ENCODE data around the gene BET1L.
A peak's percentile ranks its signal among the peaks of the same experiment; 100 is the strongest.
"Not testable (repeated sequence)": the region's sequence is repeated elsewhere in the genome, so short reads cannot be mapped to it uniquely, and the experiment has no call there.

Gene BET1L, protein sequence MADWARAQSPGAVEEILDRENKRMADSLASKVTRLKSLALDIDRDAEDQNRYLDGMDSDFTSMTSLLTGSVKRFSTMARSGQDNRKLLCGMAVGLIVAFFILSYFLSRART
- long read RNA-seq, donor 1, transcript BET1L-203 (4 exons, 2,819 nt), result major isoform, 20 of 21 reads
- long read RNA-seq, donor 1, partial matches to known transcripts, result 0 of 21 reads
- long read RNA-seq, donor 1, other reads (novel, unspliced or antisense), result 0 of 21 reads
- long read RNA-seq, donor 2, transcript BET1L-203 (4 exons, 2,819 nt), result major isoform, 16 of 19 reads
- long read RNA-seq, donor 2, partial matches to known transcripts, result 0 of 19 reads
- long read RNA-seq, donor 2, other reads (novel, unspliced or antisense), result 0 of 19 reads
- long read RNA-seq, donor 3, partial matches to known transcripts, result 0 of 6 reads
- long read RNA-seq, donor 3, other reads (novel, unspliced or antisense), result 0 of 6 reads
- long read RNA-seq, donor 4, transcript BET1L-203 (4 exons, 2,819 nt), result major isoform, 15 of 16 reads
- long read RNA-seq, donor 4, partial matches to known transcripts, result 0 of 16 reads
- long read RNA-seq, donor 4, other reads (novel, unspliced or antisense), result 0 of 16 reads
- long read RNA-seq, donor 5, transcript BET1L-203 (4 exons, 2,819 nt), result major isoform, 16 of 17 reads
- long read RNA-seq, donor 5, partial matches to known transcripts, result 0 of 17 reads
- long read RNA-seq, donor 5, other reads (novel, unspliced or antisense), result 0 of 17 reads
- long read RNA-seq, donor 6, transcript BET1L-203 (4 exons, 2,819 nt), result major isoform, 15 of 16 reads
- long read RNA-seq, donor 6, partial matches to known transcripts, result 0 of 16 reads
- long read RNA-seq, donor 6, other reads (novel, unspliced or antisense), result 0 of 16 reads
- long read RNA-seq, donor 7, transcript BET1L-203 (4 exons, 2,819 nt), result major isoform, 24 of 26 reads
- long read RNA-seq, donor 7, partial matches to known transcripts, result 0 of 26 reads
- long read RNA-seq, donor 7, other reads (novel, unspliced or antisense), result 0 of 26 reads
- long read RNA-seq, donor 8, transcript BET1L-203 (4 exons, 2,819 nt), result major isoform, 26 of 30 reads
- long read RNA-seq, donor 8, partial matches to known transcripts, result 0 of 30 reads
- long read RNA-seq, donor 8, other reads (novel, unspliced or antisense), result 0 of 30 reads

GRCh38 chr11:207208-207862 is at the start of gene BET1L, which contains the start of gene RIC8A:
TSS of gene BET1L (minus strand) at chr11:207399. CDS start at chr11:207321, 78 bp downstream.
TSS of gene RIC8A (plus strand) at chr11:207708. CDS start at chr11:208855, 1,147 bp downstream.
- peak; percentile 94 for DNase-seq

DNA sequence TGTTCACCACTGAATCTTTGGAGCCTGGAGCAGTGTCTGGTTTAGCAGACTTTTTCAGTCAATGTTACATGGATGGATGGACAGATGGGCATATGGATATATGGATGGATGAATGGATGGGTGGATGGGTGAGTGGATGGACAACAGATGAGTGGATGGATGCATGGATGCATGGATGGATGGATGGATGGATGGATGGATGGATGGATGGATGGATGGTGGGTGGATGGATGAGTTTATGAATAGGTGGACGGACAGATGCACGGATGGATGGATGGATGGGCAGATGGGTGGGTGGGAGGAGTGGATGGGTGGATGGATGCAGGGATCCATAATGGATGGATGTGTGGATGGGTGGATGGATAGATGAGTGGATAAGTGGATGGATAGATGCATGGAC is 48.6 kb upstream of the BET1L start:
- no peak for DNase-seq

- no peak for DNase-seq
These were observed 48.0 kb upstream of the BET1L start for GRCh38 chr11:255176-255575.

GRCh38 chr11:253886-254270 is 46.7 kb upstream of the BET1L start:
- no peak for DNase-seq

DNA sequence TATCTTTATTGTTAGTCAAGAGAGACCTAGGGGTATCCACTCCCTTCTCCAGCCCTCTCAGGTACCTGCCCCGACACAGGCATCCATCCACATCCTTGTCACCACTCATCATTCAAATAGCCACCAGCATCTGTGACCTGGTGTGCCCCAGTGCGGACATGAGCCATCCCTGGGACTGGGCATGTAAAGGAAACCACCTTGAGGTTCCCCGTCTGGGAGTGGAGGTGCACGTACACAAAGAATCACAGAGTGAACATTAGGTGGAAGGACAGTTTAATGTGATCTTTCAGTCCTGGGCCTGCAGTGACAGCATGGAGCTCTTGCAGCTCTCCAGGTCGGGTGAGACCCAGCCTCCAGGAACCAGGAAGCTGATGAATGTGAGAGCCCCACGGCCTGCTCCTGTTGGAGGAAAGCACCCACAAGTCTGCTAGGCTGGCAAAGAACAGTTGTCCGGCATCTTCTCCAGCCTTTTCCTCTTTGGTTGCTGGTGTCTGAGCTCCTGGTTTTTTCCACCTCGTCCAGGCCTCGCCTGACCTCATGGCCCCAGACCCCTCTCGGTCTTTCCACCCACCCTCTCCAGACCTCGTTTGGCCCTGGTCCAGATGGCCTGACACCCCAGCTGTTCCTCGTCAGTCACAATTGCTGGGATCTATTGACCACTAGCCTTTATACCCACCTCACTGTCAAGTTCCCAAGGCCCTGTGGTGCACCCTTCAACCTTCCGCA is 46.1 kb upstream of the BET1L start:
- DNase-seq, result no peak

GRCh38 chr11:252666-253065 is 45.5 kb upstream of the BET1L start:
- DNase-seq, result no peak

DNA sequence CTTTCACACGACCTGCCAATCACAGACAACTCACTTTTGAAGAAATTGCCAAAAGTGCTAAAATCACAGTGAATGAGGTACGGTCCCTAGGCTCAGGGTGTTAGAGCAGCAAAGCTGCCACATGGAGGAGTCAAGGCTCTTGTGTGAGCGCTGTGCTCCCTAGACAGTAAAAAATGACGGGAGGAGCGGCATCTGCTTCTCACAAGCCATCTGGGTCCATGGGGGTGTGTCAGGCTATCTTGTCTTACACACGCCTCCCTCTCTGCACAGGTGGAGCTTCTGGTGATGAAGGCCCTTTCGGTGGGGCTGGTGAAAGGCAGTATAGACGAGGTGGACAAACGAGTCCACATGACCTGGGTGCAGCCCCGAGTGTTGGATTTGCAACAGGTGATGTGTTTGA is 44.4 kb upstream of the BET1L start:
- DNase-seq, result no peak

DNA sequence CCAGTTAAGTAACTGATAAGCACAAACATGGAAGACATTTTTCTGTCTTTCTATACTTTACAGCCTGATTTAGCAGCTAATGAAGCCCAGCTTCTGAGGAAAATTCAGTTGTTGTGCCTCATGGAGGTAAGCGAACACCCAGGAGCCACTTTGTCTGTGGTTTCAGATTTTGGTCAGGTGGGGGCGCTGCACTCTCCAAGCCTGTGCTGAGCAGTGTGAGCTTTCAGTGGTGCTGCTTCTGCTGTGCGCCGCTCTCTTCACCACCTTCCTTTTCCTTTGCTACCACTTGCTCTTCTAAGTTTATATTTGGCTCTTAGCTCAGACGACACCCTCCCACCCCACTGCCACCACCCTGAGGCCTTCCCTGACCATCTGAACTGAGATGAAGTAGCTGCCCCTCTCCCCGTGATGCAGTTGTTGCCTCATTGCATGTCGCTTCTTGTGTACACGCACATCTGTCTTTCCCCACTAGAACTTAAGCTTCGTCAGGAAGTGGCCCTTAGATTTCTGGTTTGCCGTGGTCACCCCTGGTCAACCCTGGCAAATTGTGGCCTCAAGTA is 43.6 kb upstream of the BET1L start:
- no peak for DNase-seq

DNA sequence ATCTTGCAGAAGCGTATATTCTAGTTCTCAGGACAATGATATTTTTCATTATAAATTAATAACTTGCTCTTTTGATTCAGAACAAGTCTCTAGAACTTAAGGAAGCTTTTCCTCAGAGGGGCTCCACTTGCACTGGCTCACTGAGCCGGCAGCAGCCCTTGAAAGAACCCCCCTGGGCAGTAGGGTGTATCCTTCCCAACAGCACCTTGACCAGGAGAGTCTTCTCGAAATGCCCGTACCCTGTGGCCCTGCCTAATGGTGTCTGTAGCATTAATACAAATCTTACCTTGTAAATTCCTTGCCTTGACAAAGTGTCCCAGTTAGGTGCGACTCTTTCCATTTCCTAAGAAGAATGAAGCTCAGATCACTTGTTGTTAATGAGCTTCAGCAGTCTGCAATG is 43.1 kb upstream of the BET1L start:
- DNase-seq, result no peak

DNA sequence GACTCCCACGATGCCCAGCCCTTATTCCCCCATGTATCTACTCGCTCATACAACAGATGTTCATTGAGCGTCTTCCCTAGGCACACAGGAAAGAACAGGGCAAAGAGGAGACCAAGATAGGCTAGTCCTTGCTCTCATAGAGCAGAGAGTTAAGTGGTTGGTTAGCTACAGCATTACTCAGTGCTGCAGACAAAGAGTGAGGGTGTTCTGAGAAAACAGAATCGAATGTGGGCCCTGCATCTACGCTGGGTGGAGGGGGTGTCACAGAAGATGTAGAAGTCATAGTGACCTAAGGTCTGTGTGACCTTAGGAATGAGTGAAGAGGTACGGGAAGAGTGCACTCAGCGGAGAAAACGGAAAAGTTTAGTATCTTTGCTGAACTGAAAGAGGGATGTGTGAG is 41.9 kb upstream of the BET1L start:
- DNase-seq, result no peak

GRCh38 chr11:244376-244775 is 37.2 kb upstream of the BET1L start:
- no peak for DNase-seq

GRCh38 chr11:241634-242033 is 34.4 kb upstream of the BET1L start:
- DNase-seq, result no peak

DNA sequence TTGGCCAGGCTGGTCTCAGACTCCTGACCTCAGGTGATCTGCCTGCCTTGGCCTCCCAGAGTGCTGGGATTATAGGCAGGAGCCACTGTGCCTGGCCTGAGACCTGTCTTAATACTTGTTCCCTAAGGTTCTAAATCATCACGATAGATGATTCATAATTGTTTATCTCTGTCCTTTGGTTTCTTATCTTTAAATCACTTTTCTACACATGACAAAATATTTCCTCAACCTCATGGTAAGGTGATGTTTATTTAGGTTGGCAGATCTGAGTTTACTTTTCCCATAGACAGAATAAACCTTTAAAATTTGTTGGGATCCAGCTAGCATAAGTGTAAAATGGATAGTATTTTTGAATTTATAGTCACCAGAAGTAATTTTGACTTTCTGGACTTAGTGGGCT is 33.1 kb upstream of the BET1L start:
- no peak for DNase-seq

DNA sequence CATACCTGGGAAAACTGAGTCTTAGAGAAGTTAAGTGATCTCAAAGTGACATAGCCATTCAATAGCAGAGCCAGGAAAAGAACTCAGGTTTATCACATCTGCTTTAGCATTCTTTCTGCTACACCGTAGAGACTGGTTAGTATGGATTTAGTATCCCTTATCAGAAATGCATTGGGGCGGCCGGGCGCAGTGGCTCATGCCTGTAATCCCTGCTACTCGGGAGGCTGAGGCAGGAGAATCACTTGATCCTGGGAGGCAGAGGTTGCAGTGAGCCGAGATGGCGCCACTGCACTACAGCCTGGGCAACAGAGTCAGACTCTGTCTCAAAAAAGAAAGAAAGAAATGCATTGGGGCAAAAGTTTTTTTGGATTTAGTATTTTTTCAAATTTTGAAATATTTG is 31.1 kb upstream of the BET1L start:
- DNase-seq, result not testable (repeated sequence)

DNA sequence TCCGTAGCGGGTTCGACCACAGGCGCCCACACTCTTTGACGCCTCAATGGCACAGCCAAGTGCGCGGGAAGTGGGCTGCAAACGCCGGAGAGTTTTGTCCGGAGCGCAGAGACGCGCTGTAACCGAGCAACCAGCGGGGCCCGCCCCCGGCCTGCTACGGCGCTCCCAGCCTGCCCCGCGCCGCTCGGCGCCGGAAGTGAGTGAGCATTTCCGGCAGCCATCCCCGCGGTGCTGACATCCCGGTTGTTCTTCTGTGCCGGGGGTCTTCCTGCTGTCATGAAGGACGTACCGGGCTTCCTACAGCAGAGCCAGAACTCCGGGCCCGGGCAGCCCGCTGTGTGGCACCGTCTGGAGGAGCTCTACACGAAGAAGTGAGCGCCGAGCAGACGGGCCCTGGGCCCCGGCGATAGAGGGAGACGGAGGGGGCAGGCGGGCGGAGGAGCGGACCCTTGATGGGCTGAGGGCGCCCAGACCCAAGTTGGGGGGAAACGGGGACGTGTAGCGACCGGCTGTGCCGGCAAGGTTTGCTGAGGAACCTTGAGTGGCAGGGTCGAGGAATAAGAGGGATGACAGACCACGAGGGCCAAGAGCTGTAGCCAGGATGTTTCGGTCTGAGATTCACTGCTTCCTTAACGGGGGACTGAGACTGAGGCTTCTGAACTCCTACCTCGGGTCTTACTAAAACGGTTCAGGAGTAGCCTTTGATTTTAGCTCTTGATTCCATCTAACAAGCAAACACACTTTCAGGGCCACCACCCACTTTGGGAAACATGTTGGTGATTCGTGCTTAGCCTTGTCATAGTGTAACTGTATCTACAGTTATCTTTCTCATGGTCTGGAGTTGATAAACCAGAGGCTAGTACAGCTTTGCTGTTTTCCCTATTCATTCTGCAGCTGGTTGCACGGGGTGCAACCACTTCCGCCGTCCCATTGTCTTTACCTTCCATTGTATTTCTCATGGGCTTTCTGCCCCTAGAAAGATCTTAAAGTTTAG is 29.9 kb upstream of the BET1L start, which contains the start of gene PSMD13:
Gene PSMD13, plus strand, starts transcription at position 203 of the 994 bp plus-strand sequence. Its CDS starts 74 bp downstream, at position 277.
- DNase-seq, result no peak

- DNase-seq, result peak; percentile 94
These were observed 29.0 kb upstream of the BET1L start, which contains the start of gene SIRT3 for GRCh38 chr11:235997-236773. TSS of gene SIRT3 (minus strand) at chr11:236342. CDS start at chr11:236328, 14 bp downstream.

- DNase-seq, result no peak
These were observed 28.4 kb upstream of the BET1L start for GRCh38 chr11:235609-235996.

GRCh38 chr11:235180-235579 is 28.0 kb upstream of the BET1L start:
- DNase-seq, result no peak
